ENCODE measurements around the gene LCOR. TPM values are rescaled to one million over a fixed set of nuclear protein-coding genes. Genes with fewer than 3 reads are reported as not detected.

The LCOR gene
- total and polyA plus RNA-seq, 2 of the 13 experiments (the other 11 are each of a cell fraction or from before 2014, with no cell fraction given) = 12.4 to 23.7 TPM

DNA sequence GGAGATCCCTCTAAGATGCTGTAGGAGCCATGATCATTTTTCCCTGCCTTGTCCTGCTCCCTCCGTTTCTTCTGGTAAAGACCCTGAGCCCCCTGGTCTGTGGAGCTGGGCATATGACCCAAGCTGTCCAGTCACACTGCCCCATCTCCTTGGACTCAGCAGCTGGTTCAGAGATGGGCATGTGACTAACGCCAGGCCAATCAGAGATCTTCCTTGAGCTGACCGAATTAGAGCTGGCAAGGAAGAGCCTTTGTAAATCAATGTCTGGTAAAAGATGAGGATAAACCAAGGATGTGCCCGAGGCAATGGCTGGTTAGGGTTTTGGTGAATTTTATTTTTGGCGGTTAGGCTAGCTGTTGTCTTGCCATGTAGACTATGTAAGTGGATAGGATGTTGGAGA, 173.3 kb downstream of the LCOR start:
- WGBS (ENCODE audit: low lambda C conversion rate) = 42% methylated on average over 5 of the region's 5 CpGs
- Histone ChIP-seq H4K20me1 (ENCODE audit: insufficient read depth, low read length) (no peaks in the 10 kb centered on the region), H2AFZ (ENCODE audit: low read length) (no peak overlapping the region), H3K27ac (ENCODE audit: extremely low read length, insufficient read depth, low read length) (no peak overlapping the region), H3K9ac (ENCODE audit: insufficient read depth, low read depth, low read length) (no peak overlapping the region), H3K4me3 (replicated peaks in 1 of 3; ENCODE audit: insufficient read depth in 1 of 3, low read depth in 2 of 3, low read length in 3 of 3) (no peak overlapping the region), H3K9me3 (ENCODE audit: low read length) (peaks cover 12% of the 10 kb centered on the region), H3K36me3 (replicated peaks in 1 of 2; ENCODE audit: control insufficient read depth in 1 of 2, insufficient read depth in 2 of 2, low read length in 2 of 2) (no peaks in the 10 kb centered on the region), H3K27me3 (ENCODE audit: control insufficient read depth in 1 of 2, insufficient read depth in 2 of 2, low read length in 2 of 2) (no peaks in the 10 kb centered on the region; a peak in 1 of 5 replicates), H3K4me2 (ENCODE audit: low read depth, low read length) (no peak overlapping the region), H3K79me2 (ENCODE audit: insufficient read depth, low read length) (no peaks in the 10 kb centered on the region), H3K4me1 (ENCODE audit: insufficient read depth, low read length) (peaks cover 26% of the 10 kb centered on the region)
- POLR2A ChIA-PET = no interaction called here
- in situ Hi-C loops (cut with HindIII; ENCODE audit: extremely low pct_ligation_motif_present, low pct_unique_long_range_greater_than_20kb) = no loop called here
- no peak for FAIRE-seq
- no peak for DNase-seq (ENCODE audit: low spot score)
- CTCF ChIA-PET (ENCODE audit: low intra/inter-chr PET ratio, low total read pairs) = interaction anchor here (0.7 kb wide), 1 partner anchor 68 kb away, joined by 3 read pairs; no protein-coding TSS in a partner anchor
- no peak for ATAC-seq
- intact Hi-C loops (cut with micrococcal nuclease; ENCODE audit: unreplicated experiment) = no loop called here
- TF ChIP-seq ZNF780A (CRISPR knock-in tag; IDR thresholded peaks at IDR 0.05) (no peak), DPF2 (CRISPR knock-in tag; IDR thresholded peaks at IDR 0.05; ENCODE audit: borderline replicate concordance, low read depth) (no peak), NFYB (CRISPR knock-in tag; IDR thresholded peaks at IDR 0.05) (no peak), CEBPG (CRISPR knock-in tag; IDR thresholded peaks at IDR 0.05) (no peak), TRIM24 (CRISPR knock-in tag; IDR thresholded peaks at IDR 0.05) (no peak), TEAD2 (CRISPR knock-in tag; IDR thresholded peaks at IDR 0.05) (no peak), CENPX (CRISPR knock-in tag; IDR thresholded peaks at IDR 0.05) (no peak), MAFG (CRISPR knock-in tag; IDR thresholded peaks at IDR 0.05) (no peak), CHCHD3 (CRISPR knock-in tag; IDR thresholded peaks at IDR 0.05) (no peak), AKAP8 (CRISPR knock-in tag; IDR thresholded peaks at IDR 0.05) (no peak)
- TF ChIP-seq, protein P1, sequence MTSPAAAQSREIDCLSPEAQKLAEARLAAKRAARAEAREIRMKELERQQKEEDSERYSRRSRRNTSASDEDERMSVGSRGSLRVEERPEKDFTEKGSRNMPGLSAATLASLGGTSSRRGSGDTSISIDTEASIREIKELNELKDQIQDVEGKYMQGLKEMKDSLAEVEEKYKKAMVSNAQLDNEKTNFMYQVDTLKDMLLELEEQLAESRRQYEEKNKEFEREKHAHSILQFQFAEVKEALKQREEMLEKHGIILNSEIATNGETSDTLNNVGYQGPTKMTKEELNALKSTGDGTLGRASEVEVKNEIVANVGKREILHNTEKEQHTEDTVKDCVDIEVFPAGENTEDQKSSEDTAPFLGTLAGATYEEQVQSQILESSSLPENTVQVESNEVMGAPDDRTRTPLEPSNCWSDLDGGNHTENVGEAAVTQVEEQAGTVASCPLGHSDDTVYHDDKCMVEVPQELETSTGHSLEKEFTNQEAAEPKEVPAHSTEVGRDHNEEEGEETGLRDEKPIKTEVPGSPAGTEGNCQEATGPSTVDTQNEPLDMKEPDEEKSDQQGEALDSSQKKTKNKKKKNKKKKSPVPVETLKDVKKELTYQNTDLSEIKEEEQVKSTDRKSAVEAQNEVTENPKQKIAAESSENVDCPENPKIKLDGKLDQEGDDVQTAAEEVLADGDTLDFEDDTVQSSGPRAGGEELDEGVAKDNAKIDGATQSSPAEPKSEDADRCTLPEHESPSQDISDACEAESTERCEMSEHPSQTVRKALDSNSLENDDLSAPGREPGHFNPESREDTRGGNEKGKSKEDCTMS (CRISPR knock-in tag; conservative IDR thresholded peaks at IDR 0.05) = no peak
- TF ChIP-seq, protein P2, sequence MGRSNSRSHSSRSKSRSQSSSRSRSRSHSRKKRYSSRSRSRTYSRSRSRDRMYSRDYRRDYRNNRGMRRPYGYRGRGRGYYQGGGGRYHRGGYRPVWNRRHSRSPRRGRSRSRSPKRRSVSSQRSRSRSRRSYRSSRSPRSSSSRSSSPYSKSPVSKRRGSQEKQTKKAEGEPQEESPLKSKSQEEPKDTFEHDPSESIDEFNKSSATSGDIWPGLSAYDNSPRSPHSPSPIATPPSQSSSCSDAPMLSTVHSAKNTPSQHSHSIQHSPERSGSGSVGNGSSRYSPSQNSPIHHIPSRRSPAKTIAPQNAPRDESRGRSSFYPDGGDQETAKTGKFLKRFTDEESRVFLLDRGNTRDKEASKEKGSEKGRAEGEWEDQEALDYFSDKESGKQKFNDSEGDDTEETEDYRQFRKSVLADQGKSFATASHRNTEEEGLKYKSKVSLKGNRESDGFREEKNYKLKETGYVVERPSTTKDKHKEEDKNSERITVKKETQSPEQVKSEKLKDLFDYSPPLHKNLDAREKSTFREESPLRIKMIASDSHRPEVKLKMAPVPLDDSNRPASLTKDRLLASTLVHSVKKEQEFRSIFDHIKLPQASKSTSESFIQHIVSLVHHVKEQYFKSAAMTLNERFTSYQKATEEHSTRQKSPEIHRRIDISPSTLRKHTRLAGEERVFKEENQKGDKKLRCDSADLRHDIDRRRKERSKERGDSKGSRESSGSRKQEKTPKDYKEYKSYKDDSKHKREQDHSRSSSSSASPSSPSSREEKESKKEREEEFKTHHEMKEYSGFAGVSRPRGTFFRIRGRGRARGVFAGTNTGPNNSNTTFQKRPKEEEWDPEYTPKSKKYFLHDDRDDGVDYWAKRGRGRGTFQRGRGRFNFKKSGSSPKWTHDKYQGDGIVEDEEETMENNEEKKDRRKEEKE (IDR thresholded peaks at IDR 0.05) = no peak
- TF ChIP-seq, protein P3, sequence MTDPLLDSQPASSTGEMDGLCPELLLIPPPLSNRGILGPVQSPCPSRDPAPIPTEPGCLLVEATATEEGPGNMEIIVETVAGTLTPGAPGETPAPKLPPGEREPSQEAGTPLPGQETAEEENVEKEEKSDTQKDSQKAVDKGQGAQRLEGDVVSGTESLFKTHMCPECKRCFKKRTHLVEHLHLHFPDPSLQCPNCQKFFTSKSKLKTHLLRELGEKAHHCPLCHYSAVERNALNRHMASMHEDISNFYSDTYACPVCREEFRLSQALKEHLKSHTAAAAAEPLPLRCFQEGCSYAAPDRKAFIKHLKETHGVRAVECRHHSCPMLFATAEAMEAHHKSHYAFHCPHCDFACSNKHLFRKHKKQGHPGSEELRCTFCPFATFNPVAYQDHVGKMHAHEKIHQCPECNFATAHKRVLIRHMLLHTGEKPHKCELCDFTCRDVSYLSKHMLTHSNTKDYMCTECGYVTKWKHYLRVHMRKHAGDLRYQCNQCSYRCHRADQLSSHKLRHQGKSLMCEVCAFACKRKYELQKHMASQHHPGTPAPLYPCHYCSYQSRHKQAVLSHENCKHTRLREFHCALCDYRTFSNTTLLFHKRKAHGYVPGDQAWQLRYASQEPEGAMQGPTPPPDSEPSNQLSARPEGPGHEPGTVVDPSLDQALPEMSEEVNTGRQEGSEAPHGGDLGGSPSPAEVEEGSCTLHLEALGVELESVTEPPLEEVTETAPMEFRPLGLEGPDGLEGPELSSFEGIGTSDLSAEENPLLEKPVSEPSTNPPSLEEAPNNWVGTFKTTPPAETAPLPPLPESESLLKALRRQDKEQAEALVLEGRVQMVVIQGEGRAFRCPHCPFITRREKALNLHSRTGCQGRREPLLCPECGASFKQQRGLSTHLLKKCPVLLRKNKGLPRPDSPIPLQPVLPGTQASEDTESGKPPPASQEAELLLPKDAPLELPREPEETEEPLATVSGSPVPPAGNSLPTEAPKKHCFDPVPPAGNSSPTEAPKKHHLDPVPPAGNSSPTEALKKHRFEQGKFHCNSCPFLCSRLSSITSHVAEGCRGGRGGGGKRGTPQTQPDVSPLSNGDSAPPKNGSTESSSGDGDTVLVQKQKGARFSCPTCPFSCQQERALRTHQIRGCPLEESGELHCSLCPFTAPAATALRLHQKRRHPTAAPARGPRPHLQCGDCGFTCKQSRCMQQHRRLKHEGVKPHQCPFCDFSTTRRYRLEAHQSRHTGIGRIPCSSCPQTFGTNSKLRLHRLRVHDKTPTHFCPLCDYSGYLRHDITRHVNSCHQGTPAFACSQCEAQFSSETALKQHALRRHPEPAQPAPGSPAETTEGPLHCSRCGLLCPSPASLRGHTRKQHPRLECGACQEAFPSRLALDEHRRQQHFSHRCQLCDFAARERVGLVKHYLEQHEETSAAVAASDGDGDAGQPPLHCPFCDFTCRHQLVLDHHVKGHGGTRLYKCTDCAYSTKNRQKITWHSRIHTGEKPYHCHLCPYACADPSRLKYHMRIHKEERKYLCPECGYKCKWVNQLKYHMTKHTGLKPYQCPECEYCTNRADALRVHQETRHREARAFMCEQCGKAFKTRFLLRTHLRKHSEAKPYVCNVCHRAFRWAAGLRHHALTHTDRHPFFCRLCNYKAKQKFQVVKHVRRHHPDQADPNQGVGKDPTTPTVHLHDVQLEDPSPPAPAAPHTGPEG (CRISPR knock-in tag; IDR thresholded peaks at IDR 0.05) = no peak
- no TSS peak for BruUV-seq (replicated peaks)
